Mesangial cell (primary cell): ENCODE measurements around the gene SLIT3. TPM values are rescaled to one million over a fixed set of nuclear protein-coding genes. Genes with fewer than 3 reads are reported as not detected.

ENCODE experiments used
- total RNA-seq: library from RNA; depleted of rRNA; stranded (reverse); fragments of >200 nt; gene quantifications from 2 replicates; pipeline ENCODE4 v1.2.3, GENCODE V29; 2015

Gene SLIT3
- 18.9 and 52.4 TPM in 2 replicates for total RNA-seq

DNA sequence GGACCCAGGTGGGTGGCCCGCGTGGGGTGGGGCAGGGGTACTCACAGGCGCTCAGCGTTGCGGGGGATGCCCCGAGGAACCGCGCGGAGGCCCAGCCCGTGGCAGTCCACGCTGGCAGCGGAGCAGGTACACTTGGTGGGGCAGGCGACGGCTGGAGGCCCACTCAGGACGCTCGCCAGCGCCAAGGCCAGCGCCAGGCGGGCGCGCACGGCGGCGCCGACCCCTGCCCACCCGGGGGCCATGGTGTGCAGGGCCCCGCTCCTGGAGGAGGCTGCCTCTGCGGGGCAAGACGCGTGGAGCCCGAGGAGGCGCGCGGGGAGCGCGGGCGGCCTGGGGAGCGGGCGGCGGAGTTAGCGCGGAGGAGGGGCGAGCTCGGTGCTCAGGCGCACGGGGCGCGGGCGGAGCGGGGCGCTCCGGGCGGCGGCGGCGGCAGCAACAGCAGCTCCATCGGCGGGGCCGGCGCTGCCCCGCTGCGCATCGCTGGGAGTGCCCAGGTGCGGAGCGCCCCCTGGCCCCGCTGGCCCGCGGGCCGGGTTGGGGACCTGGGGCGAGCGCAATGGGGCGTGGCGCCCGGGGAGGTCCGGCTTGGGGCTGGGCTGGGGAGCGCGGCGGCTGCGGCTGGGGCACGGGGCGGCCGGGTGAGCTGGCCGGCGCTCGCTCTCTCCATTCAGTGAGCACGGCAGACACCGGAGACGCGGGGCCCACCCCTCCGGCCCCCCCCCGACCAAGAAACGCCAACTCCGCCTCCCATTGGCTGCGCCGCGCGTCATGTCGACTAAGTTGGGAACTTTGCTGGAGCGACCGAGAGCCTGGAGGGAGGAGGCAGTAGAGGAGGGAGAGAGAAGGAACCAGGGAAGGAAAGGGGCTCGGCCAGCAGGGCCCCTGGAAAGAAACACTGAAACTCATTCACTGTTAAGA is at the start of gene SLIT3:
TSS of gene SLIT3 (minus strand) at position 672 of the 918 bp plus-strand sequence. CDS start at position 242, 430 bp downstream.

